GM23338 (cell line): ENCODE measurements around the gene SLC8A3. TPM values are rescaled to one million over a fixed set of nuclear protein-coding genes. Genes with fewer than 3 reads are reported as not detected.

Experiments used
- ATAC-seq: fragments of 200-7000 bp; cut with Tn5 transposase; 3 replicates; pipeline ENCODE4 v1.9.1; 2020
- DNase-seq: peaks from one replicate; pipeline ENCODE4 v3.0.0-alpha.2; 2015; ENCODE audit warnings: low spot score
- H2AFZ ChIP-seq: fragments of 200-600 bp; sonication (generic); 2 replicates; pipeline ENCODE4 v1.8.0; 2016; ENCODE audit warnings: antibody characterized with exemption, mild to moderate bottlenecking, moderate library complexity
- H3F3A ChIP-seq: fragments of 200-600 bp; sonication (generic); replicated peaks from 2 replicates; pipeline ENCODE4 v1.8.0; 2017; ENCODE audit warnings: antibody characterized with exemption, mixed run types, low read depth
- H3K27ac ChIP-seq: fragments of 200-600 bp; sonication (generic); 2 replicates; pipeline ENCODE4 v1.6.1; 2016; ENCODE audit warnings: low read depth
- H3K27me3 ChIP-seq: fragments of 200-600 bp; sonication (generic); 2 replicates; pipeline ENCODE4 v1.8.0; 2016; ENCODE audit warnings: mild to moderate bottlenecking, mixed run types, moderate library complexity; ENCODE audit not compliant: insufficient read depth
- H3K36me3 ChIP-seq: fragments of 200-600 bp; sonication (generic); 2 replicates; pipeline ENCODE4 v1.8.0; 2016; ENCODE audit warnings: mild to moderate bottlenecking; ENCODE audit not compliant: insufficient read depth
- H3K4me1 ChIP-seq: fragments of 200-600 bp; sonication (generic); 2 replicates; pipeline ENCODE4 v1.8.0; 2016; ENCODE audit warnings: mild to moderate bottlenecking, moderate library complexity; ENCODE audit not compliant: insufficient read depth
- H3K4me2 ChIP-seq: fragments of 200-600 bp; sonication (generic); 2 replicates; pipeline ENCODE4 v1.7.1; 2017; ENCODE audit warnings: mixed run types
- H3K4me3 ChIP-seq: fragments of 200-600 bp; sonication (generic); 2 replicates; pipeline ENCODE4 v1.6.1; 2016; ENCODE audit warnings: mixed run types
- H3K79me2 ChIP-seq: fragments of 200-600 bp; sonication (generic); replicated peaks from 2 replicates; pipeline ENCODE4 v1.8.0; 2017; ENCODE audit warnings: mild to moderate bottlenecking; ENCODE audit not compliant: insufficient read depth
- H3K9me2 ChIP-seq: fragments of 200-600 bp; sonication (generic); 2 replicates; pipeline ENCODE4 v1.8.0; 2017; ENCODE audit not compliant: insufficient read depth
- H4K20me1 ChIP-seq: fragments of 200-600 bp; sonication (generic); replicated peaks from 2 replicates; pipeline ENCODE4 v1.8.0; 2017; ENCODE audit warnings: mild to moderate bottlenecking; ENCODE audit not compliant: insufficient read depth
- H3K27ac Mint-ChIP-seq: 2 replicates; pipeline ENCODE4 v1.8.0; 2020; ENCODE audit warnings: inconsistent platforms, mild to moderate bottlenecking, moderate library complexity, mixed read lengths
- H3K27me3 Mint-ChIP-seq: 3 replicates; pipeline ENCODE4 v1.8.0; 2022; ENCODE audit warnings: low read depth, mild to moderate bottlenecking, moderate library complexity, mixed read lengths, inconsistent platforms; ENCODE audit not compliant: insufficient read depth, poor library complexity
- H3K36me3 Mint-ChIP-seq: 3 replicates; pipeline ENCODE4 v1.8.0; 2021; ENCODE audit warnings: low read depth, mild to moderate bottlenecking, inconsistent platforms, moderate library complexity, mixed read lengths
- H3K4me1 Mint-ChIP-seq: 3 replicates; pipeline ENCODE4 v1.8.0; 2020; ENCODE audit warnings: mild to moderate bottlenecking, inconsistent platforms, mixed read lengths
- H3K4me3 Mint-ChIP-seq: 3 replicates; pipeline ENCODE4 v1.8.0; 2021; ENCODE audit warnings: moderate library complexity, mild to moderate bottlenecking, inconsistent platforms, mixed read lengths
- H3K9me3 Mint-ChIP-seq: 3 replicates; pipeline ENCODE4 v1.8.0; 2020; ENCODE audit warnings: moderate library complexity, mild to moderate bottlenecking, inconsistent platforms, mixed read lengths
- CREB1 ChIP-seq: fragments of 250-450 bp; sonication (Bioruptor Pico); IDR thresholded peaks from 2 replicates; pipeline ENCODE4 v1.5.0; 2020; ENCODE audit warnings: low read depth, mild to moderate bottlenecking, moderate library complexity
- ETS1 ChIP-seq: IDR thresholded peaks from 2 replicates; pipeline ENCODE4 v1.6.1; 2016; ENCODE audit warnings: antibody characterized with exemption
- EZH2 ChIP-seq: fragments of 200-600 bp; sonication (generic); IDR thresholded peaks from one replicate; pipeline ENCODE4 v1.8.0; 2017; ENCODE audit warnings: antibody characterized with exemption, mild to moderate bottlenecking, low read depth; ENCODE audit not compliant: unreplicated experiment
- EZH2phosphoT487 ChIP-seq: fragments of 200-600 bp; sonication (generic); IDR thresholded peaks from one replicate; pipeline ENCODE4 v1.8.1; 2018; ENCODE audit warnings: antibody characterized with exemption; ENCODE audit not compliant: unreplicated experiment
- JUNB ChIP-seq: IDR thresholded peaks from one replicate; pipeline ENCODE4 v1.6.1; 2016; ENCODE audit warnings: antibody characterized with exemption; ENCODE audit not compliant: unreplicated experiment
- NANOG ChIP-seq: IDR thresholded peaks from 2 replicates; pipeline ENCODE4 v1.6.1; 2016; ENCODE audit warnings: antibody characterized with exemption, borderline replicate concordance
- POLR2AphosphoS5 ChIP-seq: IDR thresholded peaks from 2 replicates; pipeline ENCODE4 v1.6.1; 2016; ENCODE audit warnings: antibody characterized with exemption, low read depth
- STAT1 ChIP-seq: IDR thresholded peaks from one replicate; pipeline ENCODE4 v1.6.1; 2016; ENCODE audit warnings: antibody characterized with exemption; ENCODE audit not compliant: unreplicated experiment
- ZNF114 ChIP-seq: fragments of 250-450 bp; sonication (Bioruptor Pico); IDR thresholded peaks from 2 replicates; pipeline ENCODE4 v1.5.0; 2020; ENCODE audit warnings: mild to moderate bottlenecking, moderate library complexity
- ZNF331 ChIP-seq: fragments of 250-450 bp; sonication (Bioruptor Pico); IDR thresholded peaks from 2 replicates; pipeline ENCODE4 v1.5.0; 2020; ENCODE audit warnings: low read depth, mild to moderate bottlenecking, moderate library complexity
- ZNF462 ChIP-seq: fragments of 250-450 bp; sonication (Bioruptor Pico); IDR thresholded peaks from 2 replicates; pipeline ENCODE4 v1.5.0; 2020; ENCODE audit warnings: mild to moderate bottlenecking, moderate library complexity
- polyA plus RNA-seq: library from polyadenylated mRNA; unstranded; fragments of >200 nt; fragmentation: Nextera tagmentation; extraction: Ambion mirVana; gene quantifications from 2 replicates; pipeline ENCODE4 v1.2.1, GENCODE V29; 2016
- total RNA-seq: library from RNA; depleted of rRNA; stranded (reverse); fragments of >200 nt; shearing (Covaris generic); gene quantifications from 2 replicates; pipeline ENCODE4 v1.2.3, GENCODE V29; 2014
- TF ChIP-seq, protein P1 (sequence below), 2 experiments: fragments of 200-600 bp in 1 of 2; sonication (generic) in 1 of 2; conservative IDR thresholded peaks; 2 replicates each; pipeline versions ENCODE4 v1.5.1 to v1.6.1; 2016 to 2017; ENCODE audit warnings: antibody characterized with exemption in 2 of 2, low read depth in 2 of 2, mild to moderate bottlenecking in 2 of 2, moderate library complexity in 1 of 2
- TF ChIP-seq, protein P2 (sequence below): IDR thresholded peaks from one replicate; pipeline ENCODE4 v1.6.1; 2018; ENCODE audit warnings: antibody characterized with exemption; ENCODE audit not compliant: unreplicated experiment

Gene SLC8A3
- total and polyA plus RNA-seq, 2 experiments from 2014 or later, result 0.82 to 2.0 TPM

DNA sequence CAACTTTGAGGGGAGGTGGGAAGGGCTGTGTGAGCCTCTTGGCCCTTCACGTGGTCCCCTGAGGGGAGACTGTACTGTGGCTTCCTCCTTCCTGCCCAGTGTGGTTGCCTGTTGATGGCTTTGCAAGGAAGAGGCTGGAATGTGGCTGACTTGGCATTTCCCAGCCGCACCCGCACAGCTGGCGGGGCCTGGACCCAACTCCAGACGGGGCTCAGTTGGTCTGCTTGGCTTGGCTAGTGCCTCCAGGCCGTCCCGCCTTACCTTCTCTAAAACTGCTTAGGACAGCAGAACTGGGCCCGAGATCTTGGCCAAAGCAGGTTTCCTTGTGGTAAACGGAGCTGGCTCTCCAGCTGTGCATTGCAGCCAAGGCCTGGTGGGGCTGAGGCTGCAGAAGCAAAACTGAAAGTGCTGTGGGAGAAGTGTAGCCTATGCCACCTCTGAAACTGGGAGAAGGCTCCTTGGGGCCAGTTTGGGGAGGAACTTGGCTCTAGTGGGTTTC is 170.0 kb downstream of the SLC8A3 start:
- Histone ChIP-seq H3K4me3 (no peak overlapping the region), H3K27ac (no peak overlapping the region), H3K27me3 (no peaks in the 10 kb centered on the region), H3K4me2 (no peak overlapping the region), H4K20me1 (no peaks in the 10 kb centered on the region), H3K4me1 (no peaks in the 10 kb centered on the region), H3F3A (no peaks in the 10 kb centered on the region), H3K9me2 (0 out of 2 replicates have a peak, but pooled peaks cover 4% of the 10 kb centered on the region), H3K36me3 (no peaks in the 10 kb centered on the region), H3K79me2 (no peaks in the 10 kb centered on the region), H2AFZ (no peak overlapping the region)
- H3K27ac Mint-ChIP-seq, result no peak overlapping the region
- ATAC-seq (no peak), DNase-seq (no peak)
- H3K36me3 Mint-ChIP-seq, result no peaks in the 10 kb centered on the region
- H3K27me3 Mint-ChIP-seq, result peaks cover 4% of the 10 kb centered on the region
- H3K4me1 Mint-ChIP-seq, result peaks cover 11% of the 10 kb centered on the region
- H3K9me3 Mint-ChIP-seq, result no peaks in the 10 kb centered on the region
- no peak for TF ChIP-seq CREB1 (CRISPR knock-in tag)
- TF ChIP-seq NANOG, result no peak
- TF ChIP-seq POLR2AphosphoS5, result no peak
- no peak for TF ChIP-seq ZNF331 (CRISPR knock-in tag)
- TF ChIP-seq EZH2, result no peak
- no peak for TF ChIP-seq STAT1
- TF ChIP-seq ZNF114 (CRISPR knock-in tag), result no peak
- no peak for TF ChIP-seq ETS1
- TF ChIP-seq, protein P1, sequence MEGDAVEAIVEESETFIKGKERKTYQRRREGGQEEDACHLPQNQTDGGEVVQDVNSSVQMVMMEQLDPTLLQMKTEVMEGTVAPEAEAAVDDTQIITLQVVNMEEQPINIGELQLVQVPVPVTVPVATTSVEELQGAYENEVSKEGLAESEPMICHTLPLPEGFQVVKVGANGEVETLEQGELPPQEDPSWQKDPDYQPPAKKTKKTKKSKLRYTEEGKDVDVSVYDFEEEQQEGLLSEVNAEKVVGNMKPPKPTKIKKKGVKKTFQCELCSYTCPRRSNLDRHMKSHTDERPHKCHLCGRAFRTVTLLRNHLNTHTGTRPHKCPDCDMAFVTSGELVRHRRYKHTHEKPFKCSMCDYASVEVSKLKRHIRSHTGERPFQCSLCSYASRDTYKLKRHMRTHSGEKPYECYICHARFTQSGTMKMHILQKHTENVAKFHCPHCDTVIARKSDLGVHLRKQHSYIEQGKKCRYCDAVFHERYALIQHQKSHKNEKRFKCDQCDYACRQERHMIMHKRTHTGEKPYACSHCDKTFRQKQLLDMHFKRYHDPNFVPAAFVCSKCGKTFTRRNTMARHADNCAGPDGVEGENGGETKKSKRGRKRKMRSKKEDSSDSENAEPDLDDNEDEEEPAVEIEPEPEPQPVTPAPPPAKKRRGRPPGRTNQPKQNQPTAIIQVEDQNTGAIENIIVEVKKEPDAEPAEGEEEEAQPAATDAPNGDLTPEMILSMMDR (conservative IDR thresholded peaks at IDR 0.05; ENCODE audit: low read depth in 2 of 2), result no peak
- no peak for TF ChIP-seq ZNF462 (CRISPR knock-in tag)
- TF ChIP-seq JUNB, result no peak
- TF ChIP-seq, protein P2, sequence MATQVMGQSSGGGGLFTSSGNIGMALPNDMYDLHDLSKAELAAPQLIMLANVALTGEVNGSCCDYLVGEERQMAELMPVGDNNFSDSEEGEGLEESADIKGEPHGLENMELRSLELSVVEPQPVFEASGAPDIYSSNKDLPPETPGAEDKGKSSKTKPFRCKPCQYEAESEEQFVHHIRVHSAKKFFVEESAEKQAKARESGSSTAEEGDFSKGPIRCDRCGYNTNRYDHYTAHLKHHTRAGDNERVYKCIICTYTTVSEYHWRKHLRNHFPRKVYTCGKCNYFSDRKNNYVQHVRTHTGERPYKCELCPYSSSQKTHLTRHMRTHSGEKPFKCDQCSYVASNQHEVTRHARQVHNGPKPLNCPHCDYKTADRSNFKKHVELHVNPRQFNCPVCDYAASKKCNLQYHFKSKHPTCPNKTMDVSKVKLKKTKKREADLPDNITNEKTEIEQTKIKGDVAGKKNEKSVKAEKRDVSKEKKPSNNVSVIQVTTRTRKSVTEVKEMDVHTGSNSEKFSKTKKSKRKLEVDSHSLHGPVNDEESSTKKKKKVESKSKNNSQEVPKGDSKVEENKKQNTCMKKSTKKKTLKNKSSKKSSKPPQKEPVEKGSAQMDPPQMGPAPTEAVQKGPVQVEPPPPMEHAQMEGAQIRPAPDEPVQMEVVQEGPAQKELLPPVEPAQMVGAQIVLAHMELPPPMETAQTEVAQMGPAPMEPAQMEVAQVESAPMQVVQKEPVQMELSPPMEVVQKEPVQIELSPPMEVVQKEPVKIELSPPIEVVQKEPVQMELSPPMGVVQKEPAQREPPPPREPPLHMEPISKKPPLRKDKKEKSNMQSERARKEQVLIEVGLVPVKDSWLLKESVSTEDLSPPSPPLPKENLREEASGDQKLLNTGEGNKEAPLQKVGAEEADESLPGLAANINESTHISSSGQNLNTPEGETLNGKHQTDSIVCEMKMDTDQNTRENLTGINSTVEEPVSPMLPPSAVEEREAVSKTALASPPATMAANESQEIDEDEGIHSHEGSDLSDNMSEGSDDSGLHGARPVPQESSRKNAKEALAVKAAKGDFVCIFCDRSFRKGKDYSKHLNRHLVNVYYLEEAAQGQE, result no peak
- no peak for TF ChIP-seq EZH2phosphoT487
- H3K4me3 Mint-ChIP-seq, result no peak overlapping the region
